Body of pancreas (tissue), 4 donors: ENCODE data around the gene CCDC30.

Experiments
- CTCF ChIP-seq, 7 experiments: fragments of 450-650 bp in 4 of 7; fragments of 200-600 bp in 3 of 7; sonication (generic) in 3 of 7; IDR thresholded peaks; one replicate each; pipeline ENCODE4 v1.5.1; 2016 to 2019; ENCODE audit warnings: antibody characterized with exemption in 7 of 7
- POLR2A ChIP-seq, 3 donors: fragments of 450-650 bp; IDR thresholded peaks; one replicate each; pipeline ENCODE4 v1.6.1; 2016; ENCODE audit warnings: antibody characterized with exemption in 3 of 3, mild to moderate bottlenecking in 2 of 3

DNA sequence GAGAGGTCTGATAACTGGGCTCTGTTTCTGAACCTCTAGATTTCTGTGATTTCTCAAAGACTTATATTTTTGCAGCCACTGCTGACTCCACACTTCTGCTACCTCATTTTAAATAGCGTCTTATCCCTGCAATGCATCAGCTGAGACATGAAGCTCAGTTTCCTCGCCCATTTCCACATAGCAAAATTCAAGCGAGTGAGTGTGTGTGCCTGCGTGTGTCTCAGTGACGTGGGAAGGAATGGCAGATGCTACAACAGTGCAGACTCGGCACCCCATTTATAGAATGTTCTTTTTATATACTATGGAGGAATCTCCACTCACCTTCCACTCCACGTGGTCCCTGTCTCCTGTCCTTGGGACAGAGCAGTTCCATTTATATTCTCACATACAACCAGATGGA, 43.0 kb upstream of the CCDC30 start:
- no peak for TF ChIP-seq CTCF (IDR thresholded peaks at IDR 0.05)
- no peak for TF ChIP-seq POLR2A (IDR thresholded peaks at IDR 0.05)
